Brain microvascular endothelial cell (primary cell): Measurements from ENCODE around the gene MAN1C1.

Experiments
- DNase-seq: peaks from one replicate; pipeline ENCODE4 v3.0.0-alpha.2; 2020
- H3K27ac ChIP-seq: fragments of 250-450 bp; sonication (Bioruptor Pico); 2 replicates; pipeline ENCODE4 v1.5.1; 2020; ENCODE audit warnings: mild to moderate bottlenecking, moderate library complexity
- H3K27me3 ChIP-seq: fragments of 250-450 bp; sonication (Bioruptor Pico); replicated peaks from 2 replicates; pipeline ENCODE4 v1.5.1; 2020; ENCODE audit warnings: mild to moderate bottlenecking
- H3K36me3 ChIP-seq: fragments of 250-450 bp; sonication (Bioruptor Pico); replicated peaks from 2 replicates; pipeline ENCODE4 v1.5.1; 2020; ENCODE audit warnings: mild to moderate bottlenecking
- H3K4me3 ChIP-seq: 2 replicates; pipeline ENCODE4 v1.5.1; 2011; ENCODE audit warnings: low read depth, mild to moderate bottlenecking, control low read depth, low read length, moderate library complexity
- CTCF ChIP-seq: IDR thresholded peaks from 2 replicates; pipeline ENCODE4 v1.5.1; 2011; ENCODE audit warnings: low read depth, mild to moderate bottlenecking, moderate library complexity, low read length, control low read depth, inconsistent platforms; ENCODE audit errors: missing control alignments
- in situ Hi-C: cut with HindIII; loops from 2 replicates; pipeline ENCODE4 v1.10.0; 2017; ENCODE audit warnings: low sequenced_read_pairs, low pct_ligation_motif_present

The MAN1C1 gene

GRCh38 chr1:25735956-25736529, 119.5 kb downstream of the MAN1C1 start:
- DNase-seq = no peak
- in situ Hi-C loops = no loop called here
- Histone ChIP-seq H3K4me3 (no peak overlapping the region), H3K27ac (no peak overlapping the region), H3K27me3 (peaks cover 3% of the 10 kb centered on the region), H3K36me3 (no peaks in the 10 kb centered on the region)
- TF ChIP-seq CTCF = no peak

- in situ Hi-C loops = no loop called here
- DNase-seq = no peak
- no peak overlapping the region for H3K27ac ChIP-seq
- no peak overlapping the region for H3K4me3 ChIP-seq
- peaks cover 3% of the 10 kb centered on the region for H3K27me3 ChIP-seq
- no peaks in the 10 kb centered on the region for H3K36me3 ChIP-seq
- no peak for TF ChIP-seq CTCF
Measured at GRCh38 chr1:25737130-25737529, 120.5 kb downstream of the MAN1C1 start.

GRCh38 chr1:25738499-25738898, 121.9 kb downstream of the MAN1C1 start:
- TF ChIP-seq CTCF = no peak
- no peaks in the 10 kb centered on the region for H3K36me3 ChIP-seq
- no peak overlapping the region for H3K27ac ChIP-seq
- in situ Hi-C loops = no loop called here
- no peak overlapping the region for H3K4me3 ChIP-seq
- no peak for DNase-seq
- H3K27me3 ChIP-seq = peaks cover 3% of the 10 kb centered on the region

DNA sequence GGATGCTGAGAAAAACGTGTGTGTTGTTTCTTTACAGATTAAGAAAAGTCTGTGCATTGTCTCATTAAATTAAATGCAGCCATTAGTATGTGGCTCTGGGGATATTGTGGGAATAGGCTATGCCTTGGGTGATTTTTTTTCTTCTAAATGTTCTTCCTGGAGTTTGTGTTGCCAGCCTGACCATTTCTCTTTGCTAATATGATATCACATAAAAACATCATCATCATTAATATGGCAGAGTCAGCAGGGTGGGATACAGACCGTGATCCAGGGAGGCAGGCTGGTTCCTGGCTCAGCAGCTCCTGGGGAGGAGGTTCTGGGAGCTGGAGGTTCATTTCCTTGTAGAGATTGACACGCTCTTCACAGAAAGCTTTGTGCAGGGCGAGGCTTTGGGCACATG, 122.8 kb downstream of the MAN1C1 start:
- in situ Hi-C loops = no loop called here
- no peak overlapping the region for H3K27ac ChIP-seq
- no peak for TF ChIP-seq CTCF
- no peak overlapping the region for H3K4me3 ChIP-seq
- H3K27me3 ChIP-seq = peaks cover 3% of the 10 kb centered on the region
- DNase-seq = no peak
- H3K36me3 ChIP-seq = no peaks in the 10 kb centered on the region

DNA sequence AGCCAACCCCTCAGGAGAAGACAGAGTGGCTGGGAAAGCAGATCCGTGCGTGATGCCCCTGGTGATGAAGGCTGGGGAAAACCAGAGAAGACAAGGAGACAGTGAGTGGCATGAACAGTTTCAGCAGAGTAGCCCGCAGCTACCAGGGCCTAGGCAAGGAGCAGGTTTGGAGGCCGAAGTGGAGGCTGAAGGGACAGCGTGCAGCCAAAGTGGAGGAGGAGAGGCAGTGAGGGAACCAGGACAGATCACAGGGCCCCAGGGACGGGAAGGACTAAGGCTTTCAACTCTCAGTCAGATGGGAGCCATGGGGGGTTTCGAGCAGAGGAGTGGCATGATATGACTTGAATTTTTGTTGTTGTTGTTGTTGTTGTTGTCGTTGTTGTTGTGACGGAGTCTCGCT, 123.5 kb downstream of the MAN1C1 start:
- no peaks in the 10 kb centered on the region for H3K36me3 ChIP-seq
- no peak overlapping the region for H3K27ac ChIP-seq
- in situ Hi-C loops = no loop called here
- H3K4me3 ChIP-seq = no peak overlapping the region
- no peak for TF ChIP-seq CTCF
- H3K27me3 ChIP-seq = peaks cover 3% of the 10 kb centered on the region
- no peak for DNase-seq

- no peak for DNase-seq
- in situ Hi-C loops = no loop called here
- peaks cover under 1% of the 10 kb centered on the region for H3K27me3 ChIP-seq
- no peak overlapping the region for H3K27ac ChIP-seq
- H3K4me3 ChIP-seq = no peak overlapping the region
- no peaks in the 10 kb centered on the region for H3K36me3 ChIP-seq
- no peak for TF ChIP-seq CTCF
Measured at GRCh38 chr1:25742316-25742715, 125.7 kb downstream of the MAN1C1 start.
